CD4-positive, alpha-beta T cell treated with Interleukin-10 for 1 hour (primary cell): Measurements from ENCODE around the gene NEMP1.
"Not testable (repeated sequence)": the region's sequence is repeated elsewhere in the genome, so short reads cannot be mapped to it uniquely, and the experiment has no call there.

ENCODE experiments used
- DNase-seq: peaks from one replicate; pipeline ENCODE4 v3.0.0-alpha.2; 2020

Gene NEMP1

DNA sequence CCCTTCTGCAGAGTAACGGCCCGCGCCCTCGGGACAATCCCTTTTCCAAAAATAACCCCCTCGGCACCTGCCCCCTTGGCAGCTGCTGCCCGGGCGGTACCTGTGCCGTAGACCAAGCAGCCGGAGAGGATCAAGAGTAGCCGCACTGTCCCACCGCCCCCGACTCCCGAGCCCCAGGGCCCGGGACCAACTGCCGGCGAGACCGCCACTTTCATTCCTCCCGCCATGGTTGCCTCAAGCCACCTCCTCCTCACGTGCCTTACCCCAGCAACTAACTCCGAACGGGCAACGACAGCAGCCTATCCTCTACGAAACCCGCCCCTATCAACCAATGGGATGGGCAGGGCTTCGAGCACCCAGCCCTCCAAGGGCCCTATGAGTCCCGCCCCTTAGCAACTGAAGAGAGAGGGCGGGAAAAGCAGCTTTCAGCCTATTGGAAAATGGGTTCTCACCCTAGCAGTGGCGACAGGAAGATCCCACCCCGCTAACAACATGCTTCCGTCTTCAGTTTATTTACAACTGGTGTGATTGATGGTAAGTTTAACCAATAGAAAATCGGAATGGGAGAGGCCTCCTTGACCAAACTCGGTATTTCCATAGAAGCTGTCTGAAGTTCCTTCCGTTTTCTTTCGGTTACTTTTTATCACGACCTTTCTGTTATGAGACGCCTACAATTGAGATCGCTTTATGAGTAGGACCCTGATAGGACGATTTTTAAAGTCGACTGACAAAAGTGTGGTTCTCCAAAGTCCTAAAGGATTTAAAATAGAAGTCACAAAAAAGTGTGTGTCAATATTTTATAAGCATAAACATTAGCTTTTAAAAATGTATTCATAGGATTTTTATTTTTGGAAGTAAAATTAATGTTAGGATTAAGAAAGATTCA, at the start of gene NEMP1:
Gene NEMP1, minus strand, starts transcription at position 273 of the 886 bp plus-strand sequence. Its CDS starts 46 bp downstream, at position 227.
- peak; percentile 99 for DNase-seq

- DNase-seq: peak; percentile 83
These were observed 49.3 kb upstream of the NEMP1 start, which contains the start of gene LRP1 for GRCh38 chr12:57127726-57128518. LRP1 (plus strand) TSS chr12:57128483; CDS start chr12:57128965, 482 bp downstream.

DNA sequence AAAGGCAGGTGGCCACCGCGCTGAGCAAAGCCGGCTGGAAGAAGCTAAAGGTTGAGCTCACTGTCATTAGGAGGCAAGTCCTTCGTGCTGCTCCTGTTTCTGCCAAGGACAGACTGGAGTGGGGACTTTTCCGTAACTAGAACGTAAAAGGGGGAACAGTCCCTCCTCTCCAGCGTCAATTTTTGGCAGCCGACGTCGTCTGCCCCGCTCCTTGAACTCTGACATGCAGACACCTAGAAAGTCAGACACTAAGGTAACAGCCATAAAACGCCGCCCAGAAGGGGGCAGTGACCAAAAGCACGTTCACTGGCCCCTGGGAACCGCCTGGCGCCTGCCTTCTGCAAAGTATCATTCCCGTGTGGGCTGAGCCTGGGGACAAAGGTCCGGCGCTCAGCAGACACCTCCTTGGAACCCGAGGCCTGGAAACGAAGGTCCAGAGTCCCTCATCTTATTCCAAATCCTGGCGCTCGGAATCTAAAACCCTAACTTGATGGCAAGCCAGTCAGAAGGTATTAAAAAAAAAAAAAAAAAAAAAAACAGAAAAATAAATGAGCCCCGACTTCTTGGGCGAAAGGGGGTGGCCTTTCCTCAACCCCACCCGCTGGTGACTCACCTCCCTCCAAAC, 48.6 kb upstream of the NEMP1 start:
- DNase-seq: peak; percentile 30

DNA sequence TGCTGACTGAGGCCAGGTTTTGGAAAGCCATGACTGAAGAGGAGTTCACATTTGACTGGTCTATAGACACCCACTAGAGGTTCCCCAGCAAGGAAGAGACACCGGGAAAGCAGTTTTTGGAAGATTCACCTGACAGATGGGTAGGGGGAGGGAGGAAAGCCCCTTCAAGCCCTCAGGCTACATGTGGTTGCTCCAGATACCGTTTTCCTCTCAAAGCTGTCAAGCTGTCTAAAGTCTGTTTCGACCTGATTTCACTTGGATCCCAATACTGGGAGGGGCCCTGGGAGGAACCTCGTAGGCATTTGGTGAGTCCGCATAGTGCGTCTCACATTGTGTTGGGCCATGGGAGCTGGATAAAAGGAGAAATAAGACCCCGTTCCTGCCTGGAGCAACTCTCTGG, 48.0 kb upstream of the NEMP1 start:
- no peak for DNase-seq

DNA sequence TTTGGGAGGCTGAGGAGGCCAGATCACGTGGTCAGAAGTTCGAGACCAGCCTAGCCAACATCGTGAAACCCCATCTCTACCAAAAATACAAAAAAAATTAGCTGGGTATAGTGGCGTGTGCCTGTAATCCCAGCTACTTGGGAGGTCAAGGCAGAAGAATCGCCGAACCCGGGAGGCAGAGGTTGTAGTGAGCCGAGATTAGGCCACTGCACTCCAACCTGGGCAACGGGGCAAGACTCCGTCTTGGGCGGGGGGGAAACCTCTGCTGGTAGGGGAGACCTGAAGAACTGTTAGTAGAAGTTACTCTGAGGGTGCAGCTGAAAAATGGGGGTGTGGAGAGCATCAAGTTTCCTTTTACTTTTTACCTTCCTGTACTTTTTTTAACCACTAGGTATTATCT, 47.5 kb upstream of the NEMP1 start:
- DNase-seq: no peak

GRCh38 chr12:57124261-57124877, 45.8 kb upstream of the NEMP1 start:
- peak; percentile 84 for DNase-seq

GRCh38 chr12:57123813-57124212, 45.2 kb upstream of the NEMP1 start:
- no peak for DNase-seq

DNA sequence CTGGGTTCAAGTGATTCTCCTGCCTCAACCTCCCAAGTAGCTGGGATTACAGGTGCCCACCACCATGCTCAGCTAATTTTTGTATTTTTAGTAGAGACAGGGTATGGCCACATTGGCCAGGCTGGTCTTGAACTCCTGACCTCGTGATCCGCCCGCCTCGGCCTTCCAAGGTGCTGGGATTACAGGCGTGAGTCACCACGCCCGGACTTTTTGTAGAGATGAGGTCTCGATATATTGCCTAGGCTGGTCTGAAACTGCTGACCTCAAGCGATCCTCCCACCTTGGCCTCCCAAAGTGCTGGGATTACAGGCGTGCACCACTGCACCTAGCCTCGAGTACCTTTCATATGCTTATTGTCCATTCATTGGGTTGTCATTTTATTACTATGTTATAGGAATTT, 42.1 kb upstream of the NEMP1 start:
- DNase-seq: not testable (repeated sequence)

- no peak for DNase-seq
These were observed 40.9 kb upstream of the NEMP1 start for GRCh38 chr12:57119294-57120085.

DNA sequence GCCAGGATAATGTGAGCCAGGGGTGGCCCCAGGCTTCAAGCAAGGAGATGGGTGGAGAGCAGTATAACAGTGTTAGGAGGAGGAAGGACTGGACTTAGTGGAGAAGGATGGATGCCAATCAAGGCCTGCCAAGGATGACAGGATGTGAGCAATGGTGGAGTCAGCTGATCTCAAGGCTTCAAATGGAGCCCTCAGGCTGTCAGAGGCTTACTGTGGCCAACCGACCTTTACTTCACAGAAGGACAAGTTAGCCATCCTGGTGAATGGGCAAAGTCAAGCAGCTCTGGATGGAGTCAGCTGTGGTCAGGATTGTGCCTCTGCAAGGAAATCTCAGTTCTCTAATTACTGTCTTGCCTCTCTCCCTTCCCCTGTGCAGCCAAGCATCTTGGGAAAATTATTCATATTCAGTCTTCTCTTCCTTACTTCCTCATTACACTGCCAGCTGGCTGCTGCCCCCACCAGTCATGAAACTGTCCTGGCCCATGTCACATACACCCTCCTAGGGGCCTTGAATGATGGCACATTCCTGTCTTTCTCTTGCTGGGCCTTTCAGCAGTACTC, 40.2 kb upstream of the NEMP1 start:
- DNase-seq: no peak

DNA sequence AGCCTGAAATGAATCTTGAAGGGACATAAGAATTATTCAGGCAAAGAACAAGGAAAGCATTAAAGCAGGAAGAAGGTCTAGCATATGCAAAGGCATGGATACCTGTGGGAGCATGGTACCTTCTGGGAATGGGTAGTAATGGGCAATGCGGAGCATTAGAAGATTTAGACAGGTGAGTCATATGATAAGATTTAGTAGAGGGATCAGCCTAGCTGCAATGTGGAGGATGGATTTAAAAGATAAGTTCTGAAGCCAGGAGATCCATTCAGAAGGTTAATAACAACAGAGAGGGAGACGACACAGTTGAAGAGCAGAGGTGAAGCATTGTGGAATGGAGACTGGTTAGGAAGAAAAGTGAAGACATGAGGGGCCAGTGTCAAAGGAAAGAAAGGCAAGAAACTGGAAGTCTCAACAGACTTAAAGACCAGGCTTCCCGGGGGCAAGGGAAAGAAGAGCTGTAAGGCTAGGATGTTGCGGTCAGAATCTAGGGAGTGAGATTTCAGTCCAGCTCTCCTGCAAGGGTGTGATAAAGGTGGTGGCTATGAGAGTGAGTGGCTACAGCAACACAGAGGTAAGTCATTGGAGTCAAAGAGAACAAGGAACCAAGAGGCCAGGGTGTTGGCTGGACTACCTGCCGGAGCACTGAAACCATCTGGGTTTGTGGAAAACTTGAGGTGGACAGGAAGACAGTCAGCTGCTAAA, 38.1 kb upstream of the NEMP1 start:
- DNase-seq: no peak

- DNase-seq: no peak
These were observed 34.1 kb upstream of the NEMP1 start for GRCh38 chr12:57112492-57113294.

DNA sequence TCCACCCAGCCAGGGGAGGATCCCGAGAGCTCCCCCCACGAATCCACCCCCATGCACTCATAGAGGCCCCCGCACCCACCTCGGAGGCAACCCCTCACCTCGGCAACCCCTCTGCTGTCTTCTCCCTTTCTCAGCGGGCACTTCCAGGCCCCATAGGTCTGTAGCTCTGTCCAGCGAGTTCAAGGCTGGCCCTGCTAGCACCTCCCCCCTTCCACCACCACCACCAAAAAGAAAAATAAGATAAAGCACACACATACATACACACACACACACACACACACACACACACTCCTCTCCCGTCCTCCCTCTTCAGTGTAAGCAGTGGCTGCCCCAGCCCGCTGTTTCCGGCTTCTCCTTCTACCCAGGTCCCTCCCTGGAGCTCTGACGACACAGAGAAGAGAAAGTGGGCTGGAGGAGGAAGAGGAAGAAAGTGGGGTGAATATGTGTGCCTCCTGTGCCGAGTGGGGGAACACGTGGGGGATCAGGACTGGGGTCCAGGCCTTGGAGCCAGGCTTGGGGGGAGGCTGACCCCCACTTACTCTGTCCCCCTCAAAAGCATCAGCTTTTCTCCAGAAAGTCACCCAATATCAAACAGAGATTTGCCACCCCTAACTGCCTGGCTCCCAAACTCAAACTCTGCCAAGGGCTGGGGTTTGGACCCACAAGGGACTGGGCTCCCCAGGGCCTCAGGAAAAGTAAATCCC, 32.6 kb upstream of the NEMP1 start, which contains the start of gene STAT6:
Gene STAT6, minus strand, starts transcription at position 332 of the 704 bp plus-strand sequence. CDS start 3,084 bp downstream, outside the sequence.
- peak; percentile 93 for DNase-seq

DNA sequence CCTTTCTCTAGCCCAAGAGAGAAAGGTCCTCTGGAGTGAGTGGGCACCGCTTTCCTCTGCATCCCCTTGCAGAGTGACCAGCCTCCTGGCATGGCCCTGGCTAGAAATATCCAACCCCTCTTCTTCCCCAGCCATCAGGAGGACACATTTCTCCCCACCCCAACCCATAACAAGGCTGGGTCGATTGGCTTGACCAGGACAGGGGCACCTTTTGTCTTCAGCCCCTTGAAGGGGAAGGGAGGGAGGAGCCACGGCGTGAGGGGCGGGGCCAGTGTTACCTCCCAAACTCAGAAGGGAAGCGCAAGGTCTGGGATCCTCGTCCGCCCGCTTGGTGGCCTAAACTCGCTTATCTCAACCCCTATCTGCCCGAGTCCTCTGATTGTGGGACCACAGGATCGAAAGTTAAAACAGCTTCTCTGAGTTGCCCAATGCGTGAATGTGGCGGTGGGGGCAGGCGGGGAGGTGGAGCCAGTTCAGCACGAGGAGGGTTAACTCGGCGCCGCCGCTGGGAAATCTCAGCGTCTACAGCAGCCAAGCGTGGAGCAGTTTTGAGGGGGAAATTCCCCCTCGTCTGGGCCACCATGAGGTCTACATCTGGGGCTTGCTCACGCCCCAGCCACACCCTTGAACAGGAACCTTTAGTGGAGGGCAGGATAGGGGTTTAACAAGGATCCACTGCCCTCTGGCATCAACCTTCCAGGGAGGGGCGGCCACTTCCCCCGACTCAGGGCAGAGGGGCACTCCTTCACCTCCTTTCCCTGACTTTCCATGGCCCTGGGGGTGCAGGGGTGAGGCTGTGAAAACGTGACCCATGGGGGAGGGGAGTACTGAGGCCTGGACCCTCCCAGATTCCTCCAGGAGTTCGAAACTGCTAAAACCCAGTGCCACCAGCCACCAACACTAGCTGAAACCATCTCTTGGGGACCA, 31.8 kb upstream of the NEMP1 start:
- DNase-seq: peak; percentile 86

DNA sequence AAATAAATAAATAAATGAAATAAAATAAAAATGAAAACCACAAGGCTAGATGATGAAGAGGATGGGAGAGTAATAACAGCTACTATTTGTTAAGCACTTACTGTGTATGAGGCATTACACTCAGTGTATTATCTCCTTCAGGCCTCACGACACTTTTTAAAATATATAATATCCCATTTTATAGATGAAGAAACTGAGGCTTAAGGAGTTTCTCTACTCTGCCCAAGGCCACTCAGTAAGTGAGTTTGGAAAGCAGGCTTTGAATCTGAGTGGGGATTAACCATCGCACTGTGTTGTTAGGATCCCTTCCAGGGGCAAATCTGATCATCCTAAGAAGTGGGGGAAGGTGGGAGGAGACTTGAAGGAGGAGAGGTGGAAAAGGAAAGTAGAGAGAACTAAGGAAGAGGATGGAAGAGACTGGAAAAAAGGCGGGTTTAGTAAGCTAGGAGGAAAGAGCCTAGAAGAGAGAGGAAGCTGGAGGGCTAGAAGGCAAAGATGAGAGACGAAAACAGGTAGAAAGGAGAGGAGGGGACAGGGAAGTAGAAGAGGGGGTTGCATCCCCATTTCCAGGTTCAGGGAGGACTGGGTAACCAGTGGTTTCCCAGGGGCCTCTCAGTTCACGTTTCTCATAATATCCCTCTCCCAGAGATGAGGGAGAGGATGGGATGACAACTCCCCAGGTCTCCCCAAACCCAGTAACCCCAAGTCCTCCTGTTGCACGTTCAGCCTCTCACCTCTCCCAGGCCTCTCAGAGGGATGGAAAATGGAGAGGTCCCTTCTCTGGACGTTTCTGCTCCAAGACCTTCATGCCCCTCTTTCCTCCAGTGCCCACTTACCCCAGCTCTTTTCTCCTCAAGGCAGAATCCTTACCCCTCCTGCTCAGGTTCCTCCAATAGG, 30.9 kb upstream of the NEMP1 start:
- DNase-seq: no peak

GRCh38 chr12:57107456-57108155, 29.0 kb upstream of the NEMP1 start:
- no peak for DNase-seq
